ENCODE data around the gene CBX6.

DNA sequence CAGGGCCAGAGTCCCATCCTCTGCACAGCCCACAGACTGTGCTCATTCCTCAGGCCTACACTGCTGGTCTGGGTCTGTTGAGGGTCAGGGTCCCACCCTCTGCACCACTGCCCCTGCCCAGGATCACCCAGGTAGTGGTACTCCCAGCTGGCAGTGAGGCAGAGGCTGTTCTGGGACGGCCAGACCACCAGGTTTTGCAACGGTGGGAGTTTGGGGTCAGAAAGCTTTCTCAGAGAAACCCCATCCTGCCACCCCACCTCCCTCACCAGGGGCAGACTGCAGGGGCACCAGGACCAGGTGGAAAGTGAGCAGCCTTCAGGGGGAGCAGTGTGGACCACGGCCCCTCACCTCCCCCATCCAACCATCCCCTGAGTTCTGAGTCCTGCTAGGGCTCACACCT lies 39.0 kb downstream of the CBX6 start:
- TF ChIP-seq, protein P1, sequence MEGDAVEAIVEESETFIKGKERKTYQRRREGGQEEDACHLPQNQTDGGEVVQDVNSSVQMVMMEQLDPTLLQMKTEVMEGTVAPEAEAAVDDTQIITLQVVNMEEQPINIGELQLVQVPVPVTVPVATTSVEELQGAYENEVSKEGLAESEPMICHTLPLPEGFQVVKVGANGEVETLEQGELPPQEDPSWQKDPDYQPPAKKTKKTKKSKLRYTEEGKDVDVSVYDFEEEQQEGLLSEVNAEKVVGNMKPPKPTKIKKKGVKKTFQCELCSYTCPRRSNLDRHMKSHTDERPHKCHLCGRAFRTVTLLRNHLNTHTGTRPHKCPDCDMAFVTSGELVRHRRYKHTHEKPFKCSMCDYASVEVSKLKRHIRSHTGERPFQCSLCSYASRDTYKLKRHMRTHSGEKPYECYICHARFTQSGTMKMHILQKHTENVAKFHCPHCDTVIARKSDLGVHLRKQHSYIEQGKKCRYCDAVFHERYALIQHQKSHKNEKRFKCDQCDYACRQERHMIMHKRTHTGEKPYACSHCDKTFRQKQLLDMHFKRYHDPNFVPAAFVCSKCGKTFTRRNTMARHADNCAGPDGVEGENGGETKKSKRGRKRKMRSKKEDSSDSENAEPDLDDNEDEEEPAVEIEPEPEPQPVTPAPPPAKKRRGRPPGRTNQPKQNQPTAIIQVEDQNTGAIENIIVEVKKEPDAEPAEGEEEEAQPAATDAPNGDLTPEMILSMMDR (IDR thresholded peaks at IDR 0.05; ENCODE audit: low read depth, low read length): no peak
- no peak for TF ChIP-seq POLR2A (IDR thresholded peaks at IDR 0.05; ENCODE audit: extremely low read depth, insufficient read length)
- TF ChIP-seq, protein P2, sequence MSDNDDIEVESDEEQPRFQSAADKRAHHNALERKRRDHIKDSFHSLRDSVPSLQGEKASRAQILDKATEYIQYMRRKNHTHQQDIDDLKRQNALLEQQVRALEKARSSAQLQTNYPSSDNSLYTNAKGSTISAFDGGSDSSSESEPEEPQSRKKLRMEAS (IDR thresholded peaks at IDR 0.05; ENCODE audit: low read depth, low read length): no peak
